Esophagus squamous epithelium (tissue), 5 donors: ENCODE data around the gene TSPAN7. TPM values are rescaled to one million over a fixed set of nuclear protein-coding genes. Genes with fewer than 3 reads are reported as not detected.

Source experiments
- DNase-seq: peaks from one replicate; lab custom pipeline; 2025; lab: John Stamatoyannopoulos, UW
- H3K27ac ChIP-seq, 4 donors: fragments of 200-600 bp; sonication (generic); one replicate each; pipeline ENCODE4 v1.5.1; 2016 to 2019; ENCODE audit warnings: mild to moderate bottlenecking in 1 of 4
- H3K27me3 ChIP-seq, 4 donors: fragments of 200-600 bp; sonication (generic); 1 replicate in 3 of 4; 2 replicates in 1 of 4; pipeline versions ENCODE4 v1.5.1 to v1.6.0; 2017 to 2021; ENCODE audit warnings: antibody characterized with exemption in 1 of 4
- H3K36me3 ChIP-seq, 3 donors: fragments of 200-600 bp; sonication (generic); one replicate each; pipeline ENCODE4 v1.5.1; 2016 to 2019
- H3K4me1 ChIP-seq, 3 donors: fragments of 200-600 bp; sonication (generic); one replicate each; pipeline ENCODE4 v1.5.1; 2017 to 2019
- H3K4me3 ChIP-seq, 4 donors: fragments of 200-600 bp; sonication (generic); 1 replicate in 3 of 4; 2 replicates in 1 of 4; pipeline ENCODE4 v1.5.1; 2016 to 2019; ENCODE audit warnings: mild to moderate bottlenecking in 2 of 4, moderate library complexity in 1 of 4
- H3K9me3 ChIP-seq, 3 donors: fragments of 200-600 bp; sonication (generic); one replicate each; pipeline ENCODE4 v1.5.1; 2016 to 2019
- POLR2A ChIP-seq, 4 donors: fragments of 450-650 bp; IDR thresholded peaks; one replicate each; pipeline ENCODE4 v1.6.1; 2017; ENCODE audit warnings: antibody characterized with exemption in 4 of 4, mild to moderate bottlenecking in 4 of 4, moderate library complexity in 3 of 4
- WGBS, 2 donors: methylation state at CpG; one replicate each; pipeline ENCODE4 v1.1.5; 2018; 5-methylcytosine and 5-hydroxymethylcytosine counted together
- intact Hi-C: fragments of 100-400 bp; cut with DNase I; formaldehyde crosslinking; loops from one replicate; pipeline ENCODE4 v1.15.0; 2022
- total RNA-seq, 4 donors: library from RNA; depleted of rRNA; stranded (reverse); fragments of >200 nt; gene quantifications; one replicate each; pipeline ENCODE4 v1.1.0, GENCODE V29; 2016
- TF ChIP-seq, protein P1 (sequence below), 6 experiments: fragments of 450-650 bp in 4 of 6; fragments of 200-600 bp in 2 of 6; sonication (generic) in 2 of 6; IDR thresholded peaks; one replicate each; pipeline ENCODE4 v1.5.1; 2016 to 2019; ENCODE audit warnings: antibody characterized with exemption in 6 of 6, mild to moderate bottlenecking in 4 of 6, moderate library complexity in 4 of 6
- donor health status: DM: yes; HTN: yes; CAD: no.

The TSPAN7 gene
- total RNA-seq, 4 donors from 2014 or later: 23.9 to 40.0 (median 33.8) TPM

GRCh38 chrX:38668771-38669170 lies 107.4 kb downstream of the TSPAN7 start:
- 89 to 100% methylated on average over 1 of the region's 1 CpG for WGBS, 2 donors
- H3K4me1 ChIP-seq: peaks cover 0 to 5% (median 0%) of the 10 kb centered on the region in 3 donors
- H3K27ac ChIP-seq: no peak overlapping the region
- no peak overlapping the region for H3K4me3 ChIP-seq
- intact Hi-C loops: no loop called here
- no peaks in the 10 kb centered on the region for H3K27me3 ChIP-seq
- no peaks in the 10 kb centered on the region for H3K9me3 ChIP-seq
- TF ChIP-seq POLR2A (IDR thresholded peaks at IDR 0.05): no peak
- TF ChIP-seq, protein P1, sequence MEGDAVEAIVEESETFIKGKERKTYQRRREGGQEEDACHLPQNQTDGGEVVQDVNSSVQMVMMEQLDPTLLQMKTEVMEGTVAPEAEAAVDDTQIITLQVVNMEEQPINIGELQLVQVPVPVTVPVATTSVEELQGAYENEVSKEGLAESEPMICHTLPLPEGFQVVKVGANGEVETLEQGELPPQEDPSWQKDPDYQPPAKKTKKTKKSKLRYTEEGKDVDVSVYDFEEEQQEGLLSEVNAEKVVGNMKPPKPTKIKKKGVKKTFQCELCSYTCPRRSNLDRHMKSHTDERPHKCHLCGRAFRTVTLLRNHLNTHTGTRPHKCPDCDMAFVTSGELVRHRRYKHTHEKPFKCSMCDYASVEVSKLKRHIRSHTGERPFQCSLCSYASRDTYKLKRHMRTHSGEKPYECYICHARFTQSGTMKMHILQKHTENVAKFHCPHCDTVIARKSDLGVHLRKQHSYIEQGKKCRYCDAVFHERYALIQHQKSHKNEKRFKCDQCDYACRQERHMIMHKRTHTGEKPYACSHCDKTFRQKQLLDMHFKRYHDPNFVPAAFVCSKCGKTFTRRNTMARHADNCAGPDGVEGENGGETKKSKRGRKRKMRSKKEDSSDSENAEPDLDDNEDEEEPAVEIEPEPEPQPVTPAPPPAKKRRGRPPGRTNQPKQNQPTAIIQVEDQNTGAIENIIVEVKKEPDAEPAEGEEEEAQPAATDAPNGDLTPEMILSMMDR (IDR thresholded peaks at IDR 0.05): no peak
- no peaks in the 10 kb centered on the region for H3K36me3 ChIP-seq
- no peak for DNase-seq

DNA sequence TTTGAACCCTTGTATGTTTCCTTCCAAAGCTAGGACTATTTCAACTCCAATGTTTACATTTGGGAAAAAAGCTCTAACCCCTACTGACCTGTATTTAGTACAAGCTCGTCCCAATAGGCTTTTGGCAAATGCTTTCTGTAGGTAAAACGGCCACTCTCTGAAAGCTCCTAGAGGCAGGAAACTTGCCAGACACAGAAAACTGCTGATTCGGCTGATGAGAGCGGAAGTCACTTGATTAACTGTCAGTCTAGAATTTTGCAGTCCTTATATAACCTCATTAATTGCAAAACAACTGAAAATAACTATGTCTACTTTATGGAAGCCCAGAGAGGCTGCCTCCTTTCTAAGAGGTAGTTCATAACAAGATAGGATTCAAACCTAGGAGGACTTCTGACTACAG lies 108.1 kb downstream of the TSPAN7 start:
- Histone ChIP-seq H3K4me3 (no peak overlapping the region), H3K27ac (no peak overlapping the region), H3K27me3 (no peaks in the 10 kb centered on the region), H3K4me1 (peaks cover 0 to 5% (median 0%) of the 10 kb centered on the region in 3 donors), H3K36me3 (no peaks in the 10 kb centered on the region), H3K9me3 (no peaks in the 10 kb centered on the region)
- intact Hi-C loops: no loop called here
- TF ChIP-seq, protein P1 (IDR thresholded peaks at IDR 0.05): no peak
- no peak for TF ChIP-seq POLR2A (IDR thresholded peaks at IDR 0.05)
- no peak for DNase-seq
- WGBS, 2 donors: 36 to 50% methylated on average over 3 to 4 of the region's 4 CpGs

DNA sequence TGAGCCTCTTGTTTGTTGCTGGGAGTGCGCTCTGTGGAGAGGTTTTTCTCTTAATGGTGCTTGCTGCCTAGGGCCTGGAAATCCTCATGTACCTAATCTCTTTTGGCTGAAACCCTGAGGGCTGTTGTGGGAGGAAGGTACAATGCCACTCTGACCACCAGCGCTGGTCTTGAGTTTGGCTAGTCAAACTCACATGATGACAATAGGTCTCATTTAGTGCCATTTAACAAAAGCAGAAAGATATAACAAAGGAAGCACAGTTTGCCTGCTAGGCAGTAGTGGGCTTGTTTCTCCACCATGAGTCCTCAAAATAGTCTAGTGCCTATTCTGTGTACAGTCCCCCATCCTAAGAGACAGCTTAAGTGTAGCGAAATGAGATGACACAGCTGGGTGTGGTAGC lies 111.3 kb downstream of the TSPAN7 start:
- Histone ChIP-seq H3K4me3 (no peak overlapping the region), H3K27ac (no peak overlapping the region), H3K36me3 (no peaks in the 10 kb centered on the region), H3K27me3 (no peaks in the 10 kb centered on the region), H3K9me3 (no peaks in the 10 kb centered on the region), H3K4me1 (no peaks in the 10 kb centered on the region)
- WGBS, 2 donors: 90% methylated on average over 1 of the region's 3 CpGs; no CpG with 5 or more reads in 1 of the 2 donors
- TF ChIP-seq, protein P1 (IDR thresholded peaks at IDR 0.05): no peak
- TF ChIP-seq POLR2A (IDR thresholded peaks at IDR 0.05): no peak
- intact Hi-C loops: no loop called here
- no peak for DNase-seq

GRCh38 chrX:38675856-38676255 lies 114.5 kb downstream of the TSPAN7 start:
- Histone ChIP-seq H3K27ac (no peak overlapping the region), H3K4me3 (no peak overlapping the region), H3K4me1 (no peaks in the 10 kb centered on the region), H3K9me3 (no peaks in the 10 kb centered on the region), H3K27me3 (no peaks in the 10 kb centered on the region), H3K36me3 (no peaks in the 10 kb centered on the region)
- TF ChIP-seq POLR2A (IDR thresholded peaks at IDR 0.05): no peak
- TF ChIP-seq, protein P1 (IDR thresholded peaks at IDR 0.05): no peak
- intact Hi-C loops: no loop called here
- DNase-seq: no peak
- WGBS, 2 donors: 67 to 88% methylated on average over 1 to 3 of the region's 3 CpGs

DNA sequence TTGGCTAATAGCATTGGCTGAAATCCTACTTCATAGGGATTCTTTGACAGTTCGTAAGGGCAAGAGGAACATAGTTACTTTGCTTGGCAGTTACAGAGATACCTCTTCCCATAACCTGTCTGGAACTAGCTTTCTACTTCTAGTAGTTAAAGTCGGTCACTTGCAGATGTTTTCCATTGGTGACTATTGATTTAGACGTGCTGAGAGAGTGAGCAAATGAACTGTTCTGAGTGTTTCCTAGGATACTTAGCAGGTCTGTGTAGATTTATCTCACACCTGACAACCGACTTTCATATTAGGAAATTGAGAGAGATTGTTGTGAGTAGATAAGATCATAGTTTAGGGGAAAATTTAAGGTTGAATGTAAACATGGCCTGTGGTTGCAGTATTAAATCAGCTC lies 116.8 kb downstream of the TSPAN7 start:
- H3K4me1 ChIP-seq: no peaks in the 10 kb centered on the region
- H3K27ac ChIP-seq: no peak overlapping the region
- no peak overlapping the region for H3K4me3 ChIP-seq
- WGBS, 2 donors: 65 to 81% methylated on average over 4 of the region's 4 CpGs
- H3K36me3 ChIP-seq: no peaks in the 10 kb centered on the region
- no peaks in the 10 kb centered on the region for H3K9me3 ChIP-seq
- no peak for DNase-seq
- intact Hi-C loops: no loop called here
- no peaks in the 10 kb centered on the region for H3K27me3 ChIP-seq
- TF ChIP-seq POLR2A (IDR thresholded peaks at IDR 0.05): no peak
- TF ChIP-seq, protein P1 (IDR thresholded peaks at IDR 0.05): no peak
